ENCODE data around the gene TOMM7. TPM values are rescaled to one million over a fixed set of nuclear protein-coding genes. Genes with fewer than 3 reads are reported as not detected.

The TOMM7 gene
- total and polyA plus RNA-seq, 10 of the 15 experiments (the other 5 are each of a cell fraction or from before 2014, with no cell fraction given) = 151 to 1,497 (median 322) TPM

DNA sequence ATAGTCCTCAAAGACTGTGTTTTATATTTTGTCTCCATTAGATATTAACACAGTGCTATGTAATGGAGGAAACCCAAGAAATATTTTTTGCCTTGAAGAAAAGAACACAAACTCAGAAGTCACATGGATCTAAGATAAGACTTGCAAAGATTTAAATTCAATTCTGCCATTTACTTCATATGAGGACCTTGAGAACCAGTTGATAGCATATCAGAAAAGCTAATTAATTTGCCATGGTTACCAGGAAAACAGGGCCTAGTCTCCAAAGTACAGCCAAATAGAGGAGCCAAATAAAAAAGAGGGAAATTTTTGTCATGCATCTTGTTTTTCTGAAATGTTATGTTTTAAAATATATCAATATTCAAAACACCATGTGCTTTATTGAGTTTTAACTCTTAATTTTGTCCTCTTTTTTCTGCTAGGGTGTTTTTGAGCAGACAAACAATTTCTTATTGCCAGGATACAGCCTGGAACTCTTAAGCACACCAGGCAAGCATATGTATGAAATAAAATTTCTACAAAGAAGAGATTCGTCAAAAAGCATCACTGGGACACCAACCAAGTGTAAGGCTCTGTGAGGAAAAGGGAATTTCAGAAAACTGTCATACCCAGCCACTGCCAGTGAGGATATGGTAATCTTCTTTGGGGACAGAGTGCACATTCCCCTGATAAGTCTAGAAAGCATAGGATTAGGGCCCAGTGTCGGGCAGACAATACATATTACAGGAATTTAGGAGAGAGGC, 10.6 kb upstream of the TOMM7 start:
- no peak for DNase-seq (ENCODE audit: low read depth, low spot score)
- FAIRE-seq = no peak
- in situ Hi-C loops (cut with MboI) = no loop called here
- Histone ChIP-seq H3K27ac (ENCODE audit: control insufficient read depth, insufficient read depth) (no peak overlapping the region), H3K27me3 (replicated peaks in 1 of 2; ENCODE audit: control insufficient read depth in 2 of 2, insufficient read depth in 2 of 2, low read length in 1 of 2) (no peaks in the 10 kb centered on the region), H3K36me3 (ENCODE audit: control insufficient read depth in 2 of 2, insufficient read depth in 2 of 2, low read length in 1 of 2) (no peaks in the 10 kb centered on the region), H3K4me2 (ENCODE audit: control insufficient read depth, insufficient read depth) (no peak overlapping the region), H3K9me3 (replicated peaks; ENCODE audit: control insufficient read depth, insufficient read depth, low read length) (no peaks in the 10 kb centered on the region), H3K79me2 (ENCODE audit: control insufficient read depth, insufficient read depth, low read length) (no peaks in the 10 kb centered on the region), H4K20me1 (ENCODE audit: control insufficient read depth, insufficient read depth) (no peaks in the 10 kb centered on the region), H3K9ac (ENCODE audit: control insufficient read depth, insufficient read depth, low read length) (no peak overlapping the region), H2AFZ (ENCODE audit: control insufficient read depth, low read depth, low read length) (no peak overlapping the region), H3K4me3 (no peak overlapping the region), H3K4me1 (ENCODE audit: control insufficient read depth, insufficient read depth, low read length) (no peaks in the 10 kb centered on the region)
- intact Hi-C loops (cut with micrococcal nuclease; ENCODE audit: unreplicated experiment) = no loop called here
- ChIA-PET POLR2A (interaction anchor here (0.6 kb wide), 1 partner anchor 272 kb away, joined by 4 read pairs; the partner anchor contains the start of gene KLHL7), CTCF (interaction anchor here (1.8 kb wide), 1 partner anchor 12 kb away, joined by 4 read pairs; no protein-coding TSS in a partner anchor), RAD21 (ENCODE audit: unreplicated experiment) (no interaction called here), SMC1A (ENCODE audit: uncharacterized antibody, unreplicated experiment) (interaction anchor here (1.0 kb wide), 1 partner anchor 9 kb away, joined by 4 read pairs; no protein-coding TSS in a partner anchor)
- ATAC-seq = no peak
- BruUV-seq (replicated peaks) = no TSS peak
- WGBS (ENCODE audit: insufficient coverage, insufficient replicate concordance, low lambda C conversion rate, missing lambda C conversion rate) = 43% methylated on average over 2 of the region's 2 CpGs
- no peak for TF ChIP-seq TBL1XR1 (IDR thresholded peaks at IDR 0.05; ENCODE audit: low read depth, low read length)
- TF ChIP-seq TARDBP (IDR thresholded peaks at IDR 0.05; ENCODE audit: borderline replicate concordance) = no peak
- TF ChIP-seq, protein P1, sequence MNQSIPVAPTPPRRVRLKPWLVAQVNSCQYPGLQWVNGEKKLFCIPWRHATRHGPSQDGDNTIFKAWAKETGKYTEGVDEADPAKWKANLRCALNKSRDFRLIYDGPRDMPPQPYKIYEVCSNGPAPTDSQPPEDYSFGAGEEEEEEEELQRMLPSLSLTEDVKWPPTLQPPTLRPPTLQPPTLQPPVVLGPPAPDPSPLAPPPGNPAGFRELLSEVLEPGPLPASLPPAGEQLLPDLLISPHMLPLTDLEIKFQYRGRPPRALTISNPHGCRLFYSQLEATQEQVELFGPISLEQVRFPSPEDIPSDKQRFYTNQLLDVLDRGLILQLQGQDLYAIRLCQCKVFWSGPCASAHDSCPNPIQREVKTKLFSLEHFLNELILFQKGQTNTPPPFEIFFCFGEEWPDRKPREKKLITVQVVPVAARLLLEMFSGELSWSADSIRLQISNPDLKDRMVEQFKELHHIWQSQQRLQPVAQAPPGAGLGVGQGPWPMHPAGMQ (IDR thresholded peaks at IDR 0.05; ENCODE audit: borderline replicate concordance) = no peak
- TF ChIP-seq IRF4 (IDR thresholded peaks at IDR 0.05; ENCODE audit: low read depth, low read length) = no peak
- TF ChIP-seq, protein P2, sequence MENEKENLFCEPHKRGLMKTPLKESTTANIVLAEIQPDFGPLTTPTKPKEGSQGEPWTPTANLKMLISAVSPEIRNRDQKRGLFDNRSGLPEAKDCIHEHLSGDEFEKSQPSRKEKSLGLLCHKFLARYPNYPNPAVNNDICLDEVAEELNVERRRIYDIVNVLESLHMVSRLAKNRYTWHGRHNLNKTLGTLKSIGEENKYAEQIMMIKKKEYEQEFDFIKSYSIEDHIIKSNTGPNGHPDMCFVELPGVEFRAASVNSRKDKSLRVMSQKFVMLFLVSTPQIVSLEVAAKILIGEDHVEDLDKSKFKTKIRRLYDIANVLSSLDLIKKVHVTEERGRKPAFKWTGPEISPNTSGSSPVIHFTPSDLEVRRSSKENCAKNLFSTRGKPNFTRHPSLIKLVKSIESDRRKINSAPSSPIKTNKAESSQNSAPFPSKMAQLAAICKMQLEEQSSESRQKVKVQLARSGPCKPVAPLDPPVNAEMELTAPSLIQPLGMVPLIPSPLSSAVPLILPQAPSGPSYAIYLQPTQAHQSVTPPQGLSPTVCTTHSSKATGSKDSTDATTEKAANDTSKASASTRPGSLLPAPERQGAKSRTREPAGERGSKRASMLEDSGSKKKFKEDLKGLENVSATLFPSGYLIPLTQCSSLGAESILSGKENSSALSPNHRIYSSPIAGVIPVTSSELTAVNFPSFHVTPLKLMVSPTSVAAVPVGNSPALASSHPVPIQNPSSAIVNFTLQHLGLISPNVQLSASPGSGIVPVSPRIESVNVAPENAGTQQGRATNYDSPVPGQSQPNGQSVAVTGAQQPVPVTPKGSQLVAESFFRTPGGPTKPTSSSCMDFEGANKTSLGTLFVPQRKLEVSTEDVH (IDR thresholded peaks at IDR 0.05; ENCODE audit: low read depth, partially characterized antibody) = no peak
- no peak for TF ChIP-seq HCFC1 (IDR thresholded peaks at IDR 0.05; ENCODE audit: low read length)
- TF ChIP-seq, protein P3, sequence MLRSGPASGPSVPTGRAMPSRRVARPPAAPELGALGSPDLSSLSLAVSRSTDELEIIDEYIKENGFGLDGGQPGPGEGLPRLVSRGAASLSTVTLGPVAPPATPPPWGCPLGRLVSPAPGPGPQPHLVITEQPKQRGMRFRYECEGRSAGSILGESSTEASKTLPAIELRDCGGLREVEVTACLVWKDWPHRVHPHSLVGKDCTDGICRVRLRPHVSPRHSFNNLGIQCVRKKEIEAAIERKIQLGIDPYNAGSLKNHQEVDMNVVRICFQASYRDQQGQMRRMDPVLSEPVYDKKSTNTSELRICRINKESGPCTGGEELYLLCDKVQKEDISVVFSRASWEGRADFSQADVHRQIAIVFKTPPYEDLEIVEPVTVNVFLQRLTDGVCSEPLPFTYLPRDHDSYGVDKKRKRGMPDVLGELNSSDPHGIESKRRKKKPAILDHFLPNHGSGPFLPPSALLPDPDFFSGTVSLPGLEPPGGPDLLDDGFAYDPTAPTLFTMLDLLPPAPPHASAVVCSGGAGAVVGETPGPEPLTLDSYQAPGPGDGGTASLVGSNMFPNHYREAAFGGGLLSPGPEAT (IDR thresholded peaks at IDR 0.05; ENCODE audit: low read depth) = no peak
- TF ChIP-seq RBBP5 (conservative IDR thresholded peaks at IDR 0.05) = no peak
- TF ChIP-seq IKZF1 (conservative IDR thresholded peaks at IDR 0.05) = no peak
- TF ChIP-seq, protein P4, sequence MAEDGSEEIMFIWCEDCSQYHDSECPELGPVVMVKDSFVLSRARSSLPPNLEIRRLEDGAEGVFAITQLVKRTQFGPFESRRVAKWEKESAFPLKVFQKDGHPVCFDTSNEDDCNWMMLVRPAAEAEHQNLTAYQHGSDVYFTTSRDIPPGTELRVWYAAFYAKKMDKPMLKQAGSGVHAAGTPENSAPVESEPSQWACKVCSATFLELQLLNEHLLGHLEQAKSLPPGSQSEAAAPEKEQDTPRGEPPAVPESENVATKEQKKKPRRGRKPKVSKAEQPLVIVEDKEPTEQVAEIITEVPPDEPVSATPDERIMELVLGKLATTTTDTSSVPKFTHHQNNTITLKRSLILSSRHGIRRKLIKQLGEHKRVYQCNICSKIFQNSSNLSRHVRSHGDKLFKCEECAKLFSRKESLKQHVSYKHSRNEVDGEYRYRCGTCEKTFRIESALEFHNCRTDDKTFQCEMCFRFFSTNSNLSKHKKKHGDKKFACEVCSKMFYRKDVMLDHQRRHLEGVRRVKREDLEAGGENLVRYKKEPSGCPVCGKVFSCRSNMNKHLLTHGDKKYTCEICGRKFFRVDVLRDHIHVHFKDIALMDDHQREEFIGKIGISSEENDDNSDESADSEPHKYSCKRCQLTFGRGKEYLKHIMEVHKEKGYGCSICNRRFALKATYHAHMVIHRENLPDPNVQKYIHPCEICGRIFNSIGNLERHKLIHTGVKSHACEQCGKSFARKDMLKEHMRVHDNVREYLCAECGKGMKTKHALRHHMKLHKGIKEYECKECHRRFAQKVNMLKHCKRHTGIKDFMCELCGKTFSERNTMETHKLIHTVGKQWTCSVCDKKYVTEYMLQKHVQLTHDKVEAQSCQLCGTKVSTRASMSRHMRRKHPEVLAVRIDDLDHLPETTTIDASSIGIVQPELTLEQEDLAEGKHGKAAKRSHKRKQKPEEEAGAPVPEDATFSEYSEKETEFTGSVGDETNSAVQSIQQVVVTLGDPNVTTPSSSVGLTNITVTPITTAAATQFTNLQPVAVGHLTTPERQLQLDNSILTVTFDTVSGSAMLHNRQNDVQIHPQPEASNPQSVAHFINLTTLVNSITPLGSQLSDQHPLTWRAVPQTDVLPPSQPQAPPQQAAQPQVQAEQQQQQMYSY (CRISPR knock-in tag; IDR thresholded peaks at IDR 0.05) = no peak
- no peak for TF ChIP-seq BACH1 (IDR thresholded peaks at IDR 0.05; ENCODE audit: borderline replicate concordance)
- no peak for TF ChIP-seq ATF7 (IDR thresholded peaks at IDR 0.05; ENCODE audit: low read depth)
- TF ChIP-seq SRF (IDR thresholded peaks at IDR 0.05; ENCODE audit: low read depth in 2 of 2, low read length in 2 of 2) = no peak
